K562 (cell line): ENCODE results near the gene ING5. TPM values are rescaled to one million over a fixed set of nuclear protein-coding genes. Genes with fewer than 3 reads are reported as not detected.
A peak's percentile ranks its signal among the peaks of the same experiment; 100 is the strongest.
"Not testable (repeated sequence)": the region's sequence is repeated elsewhere in the genome, so short reads cannot be mapped to it uniquely, and the experiment has no call there.

Experiments
- ATAC-seq: fragments of 200-7000 bp; cut with Tn5 transposase; 3 replicates; pipeline ENCODE4 v1.9.1; 2020; ENCODE audit warnings: moderate library complexity
- BruUV-seq: library from RNA; stranded (reverse); fragments of 400-500 nt; replicated peaks from 2 replicates; lab custom pipeline; 2021; lab: Mats Ljungman, UMichigan
- CTCF ChIA-PET: fragments of 300-600 bp; formaldehyde crosslinking; extraction: SDS; loops from one replicate; lab custom pipeline; 2021; ENCODE audit warnings: low intra/inter-chr PET ratio; lab: Yijun Ruan, JAX
- POLR2A ChIA-PET: fragments of 300-600, 350-650 bp; sonication (Branson Sonifier 250); formaldehyde crosslinking; extraction: SDS; loops from one replicate; lab custom pipeline; 2021; ENCODE audit warnings: antibody characterized with exemption, inconsistent platforms; lab: Yijun Ruan, JAX
- DNase-seq, 4 experiments: peaks; one replicate each; pipeline versions ENCODE4 v3.0.0 to v3.0.0-alpha.2; 2011 to 2018; ENCODE audit warnings: low spot score in 3 of 4, mixed read lengths in 3 of 4; ENCODE audit errors: extremely low read depth in 1 of 4
- FAIRE-seq: peaks from 2 replicates; lab custom pipeline; 2011; peaks lifted over from hg19 to GRCh38; lab: Jason Lieb, UNC
- H2AFZ ChIP-seq: 2 replicates; pipeline ENCODE4 v1.6.0; 2011; ENCODE audit warnings: low read depth, low read length, control low read depth, inconsistent platforms
- H3K27ac ChIP-seq: fragments of 200-600 bp; 3 replicates; pipeline ENCODE4 v1.8.0; 2011; ENCODE audit warnings: low read depth, mild to moderate bottlenecking, control low read depth, inconsistent platforms, low read length, moderate library complexity, mixed read lengths; ENCODE audit errors: extremely low read depth
- H3K27me3 ChIP-seq, 2 experiments: fragments of 300-600 bp in 1 of 2; 2 replicates in 1 of 2; 3 replicates in 1 of 2; pipeline versions ENCODE4 v1.6.0 to v1.8.0; 2011; ENCODE audit warnings: inconsistent platforms in 2 of 2, low read length in 2 of 2, mild to moderate bottlenecking in 1 of 2, mixed read lengths in 1 of 2, moderate library complexity in 1 of 2; ENCODE audit not compliant: control insufficient read depth in 2 of 2, insufficient read depth in 2 of 2
- H3K36me3 ChIP-seq: fragments of 300-600 bp; 3 replicates; pipeline ENCODE4 v1.8.0; 2011; ENCODE audit warnings: mild to moderate bottlenecking, low read length, inconsistent platforms; ENCODE audit not compliant: control insufficient read depth, insufficient read depth
- H3K4me1 ChIP-seq, 2 experiments: fragments of 200-600 bp in 1 of 2; replicated peaks in 1 of 2; 2 replicates in 1 of 2; 3 replicates in 1 of 2; pipeline versions ENCODE4 v1.5.1 to v1.8.0; 2011; ENCODE audit warnings: inconsistent platforms in 2 of 2, low read length in 2 of 2, mild to moderate bottlenecking in 1 of 2, mixed read lengths in 1 of 2, moderate library complexity in 1 of 2; ENCODE audit not compliant: control insufficient read depth in 2 of 2, insufficient read depth in 2 of 2
- H3K4me2 ChIP-seq: 2 replicates; pipeline ENCODE4 v1.6.1; 2011; ENCODE audit warnings: low read length, control low read depth, inconsistent platforms, mixed read lengths; ENCODE audit not compliant: insufficient read depth
- H3K4me3 ChIP-seq: fragments of 200-600 bp; sonication (generic), shearing (Covaris generic); 2 replicates; pipeline ENCODE4 v1.5.1; 2016; ENCODE audit warnings: control low read depth, inconsistent platforms
- H3K79me2 ChIP-seq: fragments of 200-600 bp; 3 replicates; pipeline ENCODE4 v1.8.0; 2011; ENCODE audit warnings: low read length, inconsistent platforms; ENCODE audit not compliant: control insufficient read depth, insufficient read depth
- H3K9ac ChIP-seq, 2 experiments: 2 replicates each; pipeline versions ENCODE4 v1.6.0 to v1.6.1; 2011; ENCODE audit warnings: low read depth in 2 of 2, low read length in 2 of 2, control low read depth in 1 of 2, inconsistent platforms in 1 of 2, mild to moderate bottlenecking in 1 of 2, mixed read lengths in 1 of 2; ENCODE audit not compliant: insufficient read depth in 1 of 2
- H3K9me1 ChIP-seq: one replicate; pipeline ENCODE4 v1.6.0; 2011; ENCODE audit warnings: inconsistent platforms, mild to moderate bottlenecking, low read length, moderate library complexity; ENCODE audit not compliant: control insufficient read depth, insufficient read depth
- H3K9me3 ChIP-seq: replicated peaks from 2 replicates; pipeline ENCODE4 v1.5.1; 2011; ENCODE audit warnings: low read depth, low read length, inconsistent platforms; ENCODE audit not compliant: control insufficient read depth, insufficient read depth
- H4K20me1 ChIP-seq: replicated peaks from 2 replicates; pipeline ENCODE4 v1.6.1; 2011; ENCODE audit warnings: low read length, inconsistent platforms, mixed read lengths; ENCODE audit not compliant: control insufficient read depth, insufficient read depth
- HCFC1 ChIP-seq: IDR thresholded peaks from 2 replicates; pipeline ENCODE4 v1.6.1; 2012; ENCODE audit warnings: low read depth, low read length, improper control_type of control experiment
- POLR2G ChIP-seq: fragments of 200-400 bp; formaldehyde crosslinking; IDR thresholded peaks from 2 replicates; pipeline ENCODE4 v1.6.1; 2017; ENCODE audit warnings: low read depth, mild to moderate bottlenecking, antibody characterized with exemption, low read length, moderate library complexity
- WGBS: fragments of 100-300 bp; shearing (Covaris generic); methylation state at CpG from one replicate; pipeline ENCODE4 v1.1.6; 2016; ENCODE audit warnings: low coverage, mixed read lengths; ENCODE audit not compliant: insufficient coverage; ENCODE audit errors: missing lambda C conversion rate; 5-methylcytosine and 5-hydroxymethylcytosine counted together
- in situ Hi-C: fragments of 300-500 bp; cut with MboI; formaldehyde crosslinking; loops from 4 replicates; pipeline ENCODE4 v1.15.0; 2018; ENCODE audit warnings: inconsistent platforms, mixed read lengths
- intact Hi-C: fragments of 100-400 bp; cut with micrococcal nuclease; formaldehyde crosslinking; loops from 2 replicates; pipeline ENCODE4 v1.14.2; 2022
- polyA plus RNA-seq, 8 experiments: library from polyadenylated mRNA; depleted of rRNA in 4 of 8; stranded (reverse) in 5 of 8; unstranded in 3 of 8; fragments of >200 nt; fragmentation: Nextera tagmentation in 2 of 8; fragmentation: Illumina TruSeq in 1 of 8; extraction: Ambion mirVana in 2 of 8; extraction: Trizol in 1 of 8; gene quantifications; 2 replicates each; pipeline versions ENCODE4 v1.2.1 to v1.2.3, GENCODE V29; 2011 to 2014; ENCODE audit warnings: inconsistent platforms in 1 of 8, missing spikeins in 1 of 8
- total RNA-seq, 7 experiments: library from RNA; depleted of rRNA in 6 of 7; stranded (reverse); fragments of >200 nt in 6 of 7; fragmentation: Illumina TruSeq in 2 of 7; extraction: Trizol in 2 of 7; gene quantifications; 2 replicates each; pipeline versions ENCODE4 v1.2.1 to v1.2.3, GENCODE V29; 2011 to 2021; ENCODE audit warnings: low replicate concordance in 1 of 7
- TF ChIP-seq, protein P1 (sequence below): sonication (generic); formaldehyde crosslinking; IDR thresholded peaks from 2 replicates; pipeline ENCODE4 v1.8.0; 2022; ENCODE audit warnings: missing genetic modification reagents, mild to moderate bottlenecking, borderline replicate concordance

ING5 gene
- total and polyA plus RNA-seq, 9 of the 15 experiments (the other 6 are each of a cell fraction or from before 2014, with no cell fraction given), result 10.4 to 53.3 (median 27.9) TPM

DNA sequence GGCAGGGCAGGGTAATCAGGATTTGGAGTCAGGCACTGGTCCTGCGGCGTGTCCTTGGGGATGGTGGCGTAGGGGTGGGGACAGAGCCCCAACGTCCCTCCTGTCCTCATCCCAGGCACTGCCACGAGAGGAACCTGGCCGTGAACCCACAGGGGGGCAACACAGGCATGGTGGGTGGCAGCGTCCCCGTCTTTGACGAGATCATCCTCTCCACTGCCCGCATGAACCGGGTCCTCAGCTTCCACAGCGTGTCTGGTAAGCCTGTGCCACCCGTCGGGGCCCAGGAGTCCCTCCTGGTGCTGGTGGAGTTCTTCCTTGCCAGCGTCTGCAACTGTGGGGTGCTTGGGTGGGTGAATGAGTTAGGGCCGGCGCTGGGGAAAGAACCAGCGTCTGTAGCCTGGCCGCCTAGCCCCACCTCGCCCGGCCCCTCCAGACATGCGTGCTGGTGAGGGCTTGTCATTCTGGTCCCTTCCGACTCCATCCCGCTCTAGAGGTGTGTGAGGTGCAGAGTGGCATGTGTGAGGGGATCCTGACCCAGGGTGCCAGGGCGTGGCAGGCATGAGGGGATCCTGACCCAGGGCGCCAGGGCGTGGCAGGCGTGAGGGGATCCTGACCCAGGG is 40.6 kb downstream of the ING5 start (continued):
- TF ChIP-seq HCFC1, result no peak

DNA sequence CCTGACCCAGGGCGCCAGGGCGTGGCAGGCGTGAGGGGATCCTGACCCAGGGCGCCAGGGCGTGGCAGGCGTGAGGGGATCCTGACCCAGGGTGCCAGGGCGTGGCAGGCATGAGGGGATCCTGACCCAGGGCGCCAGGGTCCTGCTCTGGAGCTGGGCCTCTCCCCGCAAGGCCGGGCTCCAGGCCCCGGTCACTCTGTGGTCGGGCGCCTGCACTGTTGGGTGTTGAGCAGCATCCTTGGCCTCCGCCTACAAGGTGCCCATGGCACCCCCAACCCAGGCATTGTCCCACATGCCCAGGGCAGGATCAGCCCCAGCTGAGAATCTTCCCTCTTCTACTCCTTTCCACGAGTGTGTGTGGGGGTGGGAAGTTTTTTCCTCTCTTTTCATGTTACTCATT is 41.2 kb downstream of the ING5 start:
- POLR2A ChIA-PET, BruUV-seq, H4K20me1 ChIP-seq, H3K9ac ChIP-seq, CTCF ChIA-PET, DNase-seq, H3K27ac ChIP-seq, FAIRE-seq, intact Hi-C loops, H3K4me2 ChIP-seq, in situ Hi-C loops, H3K4me3 ChIP-seq, H3K9me1 ChIP-seq, H3K27me3 ChIP-seq, ATAC-seq, H2AFZ ChIP-seq, H3K79me2 ChIP-seq, H3K9me3 ChIP-seq: not testable (repeated sequence)
- peaks cover 0 to 30% of the 10 kb centered on the region in 2 experiments; a peak in 2 of 5 replicates for H3K4me1 ChIP-seq
- 100% methylated on average over 4 of the region's 15 CpGs for WGBS
- peaks cover 37% of the 10 kb centered on the region; the same call in 1 of the 3 replicates for H3K36me3 ChIP-seq

DNA sequence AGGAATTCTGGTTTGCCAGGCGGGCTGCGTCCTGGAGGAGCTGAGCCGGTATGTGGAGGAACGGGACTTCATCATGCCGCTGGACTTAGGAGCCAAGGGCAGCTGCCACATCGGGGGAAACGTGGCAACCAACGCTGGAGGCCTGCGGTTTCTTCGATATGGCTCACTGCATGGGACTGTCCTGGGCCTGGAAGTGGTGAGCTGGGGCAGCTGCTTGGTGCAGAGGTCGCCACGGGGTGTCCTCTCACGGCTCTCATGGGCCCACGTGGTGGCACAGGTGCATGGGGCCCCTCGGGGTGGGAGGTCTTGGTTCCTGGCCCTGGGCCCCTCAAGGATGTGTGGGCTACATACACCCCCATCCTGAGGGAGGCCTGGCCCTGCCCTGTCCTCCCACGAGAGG is 41.8 kb downstream of the ING5 start:
- no peak overlapping the region for H3K9ac ChIP-seq
- H4K20me1 ChIP-seq, result no peaks in the 10 kb centered on the region
- peaks cover 0 to 23% of the 10 kb centered on the region in 2 experiments; a peak in 2 of 5 replicates for H3K4me1 ChIP-seq
- no peak overlapping the region for H3K27ac ChIP-seq
- ATAC-seq (no peak), DNase-seq (no peak), FAIRE-seq (no peak)
- no peak overlapping the region for H3K4me3 ChIP-seq
- H3K36me3 ChIP-seq, result peaks cover 37% of the 10 kb centered on the region; the same call in 1 of the 3 replicates
- H3K79me2 ChIP-seq, result no peaks in the 10 kb centered on the region
- WGBS, result 96% methylated on average over 7 of the region's 16 CpGs
- in situ Hi-C loops (no loop called here), intact Hi-C loops (no loop called here)
- no peak overlapping the region for H2AFZ ChIP-seq
- no peaks in the 10 kb centered on the region for H3K27me3 ChIP-seq
- no peaks in the 10 kb centered on the region for H3K9me1 ChIP-seq
- POLR2A ChIA-PET, result no interaction called here
- H3K4me2 ChIP-seq, result no peak overlapping the region
- BruUV-seq, result no TSS peak
- peaks cover 2% of the 10 kb centered on the region; the same call in 1 of the 2 replicates for H3K9me3 ChIP-seq
- CTCF ChIA-PET, result no interaction called here
- TF ChIP-seq, protein P1, sequence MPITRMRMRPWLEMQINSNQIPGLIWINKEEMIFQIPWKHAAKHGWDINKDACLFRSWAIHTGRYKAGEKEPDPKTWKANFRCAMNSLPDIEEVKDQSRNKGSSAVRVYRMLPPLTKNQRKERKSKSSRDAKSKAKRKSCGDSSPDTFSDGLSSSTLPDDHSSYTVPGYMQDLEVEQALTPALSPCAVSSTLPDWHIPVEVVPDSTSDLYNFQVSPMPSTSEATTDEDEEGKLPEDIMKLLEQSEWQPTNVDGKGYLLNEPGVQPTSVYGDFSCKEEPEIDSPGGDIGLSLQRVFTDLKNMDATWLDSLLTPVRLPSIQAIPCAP (CRISPR knock-in tag), result no peak
- TF ChIP-seq POLR2G, result 0 out of 2 replicates have a peak, but pooled peaks have one; percentile 12
